GM21423 (cell line): Measurements from ENCODE around the gene MYO3B.

ENCODE experiments used
- ATAC-seq: cut with Tn5 transposase; IDR thresholded peaks from one replicate; pipeline ENCODE4 v1.9.1; 2021; ENCODE audit warnings: mild to moderate bottlenecking, moderate library complexity; ENCODE audit not compliant: unreplicated experiment

The MYO3B gene

GRCh38 chr2:170177950-170178781, at the start of gene MYO3B:
Gene MYO3B (plus strand): TSS chr2:170178147. CDS start chr2:170178288, 141 bp downstream.
- ATAC-seq: no peak

GRCh38 chr2:170139276-170139967, 38.5 kb upstream of the MYO3B start:
- no peak for ATAC-seq

- no peak for ATAC-seq
These were observed 37.4 kb upstream of the MYO3B start for GRCh38 chr2:170140561-170140960.

DNA sequence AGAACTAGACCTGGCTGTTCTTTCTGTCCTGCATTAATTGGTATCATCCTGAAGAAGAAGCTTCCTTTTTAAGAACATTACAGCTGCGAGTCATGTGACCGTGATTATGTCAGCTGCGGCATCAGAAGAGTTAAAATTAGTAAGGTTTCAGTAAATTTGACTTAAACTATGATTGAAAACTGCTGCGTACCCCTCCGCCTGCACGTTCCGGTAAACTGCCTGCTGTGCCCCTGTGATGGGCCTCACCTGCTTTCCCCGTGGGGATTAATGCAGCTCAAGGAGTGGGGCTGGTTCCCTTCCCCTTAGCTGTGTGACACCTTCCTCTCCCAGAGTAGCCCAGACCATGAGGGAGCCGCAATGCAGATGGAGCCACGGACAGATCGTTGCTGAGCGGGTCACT, 36.1 kb upstream of the MYO3B start:
- no peak for ATAC-seq

GRCh38 chr2:170142502-170142901, 35.4 kb upstream of the MYO3B start:
- ATAC-seq: no peak

DNA sequence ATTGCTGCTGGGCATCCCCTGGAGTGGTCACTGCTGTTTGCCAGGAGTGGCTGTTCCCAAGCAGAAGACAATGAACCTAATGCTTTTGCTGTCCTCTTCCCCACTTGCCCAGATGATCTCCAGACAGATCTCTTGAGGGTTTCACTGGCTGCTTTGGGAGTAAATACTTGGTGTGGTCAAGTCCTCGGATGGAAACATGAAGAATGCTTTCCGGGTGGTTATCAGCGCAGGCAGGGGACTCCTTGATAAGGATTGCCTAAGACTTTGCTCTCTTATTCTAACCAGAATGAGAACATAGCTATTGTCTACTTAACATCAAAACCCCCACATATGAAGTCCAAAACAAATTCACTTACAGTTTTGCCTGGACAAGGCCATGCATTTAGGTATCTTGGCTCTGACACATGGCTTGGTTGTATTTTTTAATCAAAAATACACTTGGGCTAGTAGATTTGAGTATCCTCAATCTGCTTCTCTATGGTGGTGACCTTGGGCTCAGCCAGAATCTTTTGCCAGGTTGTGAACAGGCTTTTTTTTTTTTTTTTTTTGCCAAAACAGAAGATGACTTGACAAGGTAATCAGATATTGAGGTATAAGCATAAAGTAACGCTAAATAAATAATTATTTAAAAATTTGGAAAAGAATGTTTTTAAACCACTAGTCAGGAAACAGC, 34.8 kb upstream of the MYO3B start:
- ATAC-seq: no peak

DNA sequence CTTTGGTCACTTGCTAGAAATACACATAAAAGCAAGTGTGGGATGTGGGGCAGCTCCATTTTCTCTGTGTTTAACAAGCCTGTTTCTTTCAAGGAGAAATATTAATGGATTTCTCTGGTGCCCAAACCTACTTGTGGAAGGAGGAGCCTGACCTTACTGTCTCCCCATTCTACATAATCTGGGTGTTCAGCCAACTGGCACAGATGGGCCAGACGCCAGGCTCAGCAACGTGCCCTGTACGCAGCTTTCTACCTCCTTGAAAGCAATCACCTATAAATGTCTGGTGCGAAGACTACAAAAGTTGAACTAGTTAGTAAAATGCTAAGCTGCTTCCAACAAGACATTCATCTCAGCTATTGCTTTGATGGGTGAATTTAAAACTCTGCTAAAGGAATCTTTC, 33.2 kb upstream of the MYO3B start:
- no peak for ATAC-seq

GRCh38 chr2:170145191-170145590, 32.8 kb upstream of the MYO3B start:
- ATAC-seq: no peak

- no peak for ATAC-seq
These were observed 32.1 kb upstream of the MYO3B start for GRCh38 chr2:170145675-170146432.

DNA sequence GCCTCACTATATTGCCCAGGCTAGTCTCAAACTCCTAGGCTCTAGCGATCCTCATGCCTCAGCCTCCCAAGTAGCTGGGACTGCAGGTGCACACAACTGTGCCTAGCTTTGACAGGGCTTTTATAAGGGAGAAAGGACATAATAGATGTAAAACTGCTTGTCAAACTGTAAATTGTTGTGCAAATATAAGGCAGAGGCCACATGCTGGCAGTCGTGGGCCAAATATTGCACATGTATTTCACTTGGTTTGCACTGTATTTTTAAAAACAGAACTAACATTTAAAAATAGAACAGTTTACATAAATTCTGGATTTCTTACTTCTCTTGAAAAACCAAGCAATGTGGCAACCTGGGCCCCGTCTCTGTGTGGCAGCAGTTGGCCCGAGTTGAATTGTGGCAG, 31.2 kb upstream of the MYO3B start:
- ATAC-seq: no peak

GRCh38 chr2:170147576-170147975, 30.4 kb upstream of the MYO3B start:
- no peak for ATAC-seq

DNA sequence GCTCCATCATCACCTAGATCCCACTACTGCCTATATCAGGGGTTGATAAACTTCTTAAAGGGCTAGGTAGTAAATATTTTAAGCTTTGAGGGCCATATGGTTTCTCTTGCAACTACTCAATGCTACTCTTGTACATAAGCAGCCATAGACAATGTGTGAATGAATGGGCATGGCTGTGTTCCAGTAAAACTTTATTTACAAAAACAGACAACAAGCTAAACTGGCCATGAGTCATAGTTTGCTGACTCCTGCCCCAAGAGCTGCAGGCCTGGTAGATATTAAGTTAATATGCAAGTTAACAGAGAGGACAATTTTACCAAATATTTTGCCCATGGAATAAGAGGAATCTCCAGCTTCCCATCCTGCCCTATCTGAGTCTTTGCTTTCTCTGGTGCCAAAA, 29.8 kb upstream of the MYO3B start:
- ATAC-seq: no peak

GRCh38 chr2:170152421-170152820, 25.5 kb upstream of the MYO3B start:
- no peak for ATAC-seq

DNA sequence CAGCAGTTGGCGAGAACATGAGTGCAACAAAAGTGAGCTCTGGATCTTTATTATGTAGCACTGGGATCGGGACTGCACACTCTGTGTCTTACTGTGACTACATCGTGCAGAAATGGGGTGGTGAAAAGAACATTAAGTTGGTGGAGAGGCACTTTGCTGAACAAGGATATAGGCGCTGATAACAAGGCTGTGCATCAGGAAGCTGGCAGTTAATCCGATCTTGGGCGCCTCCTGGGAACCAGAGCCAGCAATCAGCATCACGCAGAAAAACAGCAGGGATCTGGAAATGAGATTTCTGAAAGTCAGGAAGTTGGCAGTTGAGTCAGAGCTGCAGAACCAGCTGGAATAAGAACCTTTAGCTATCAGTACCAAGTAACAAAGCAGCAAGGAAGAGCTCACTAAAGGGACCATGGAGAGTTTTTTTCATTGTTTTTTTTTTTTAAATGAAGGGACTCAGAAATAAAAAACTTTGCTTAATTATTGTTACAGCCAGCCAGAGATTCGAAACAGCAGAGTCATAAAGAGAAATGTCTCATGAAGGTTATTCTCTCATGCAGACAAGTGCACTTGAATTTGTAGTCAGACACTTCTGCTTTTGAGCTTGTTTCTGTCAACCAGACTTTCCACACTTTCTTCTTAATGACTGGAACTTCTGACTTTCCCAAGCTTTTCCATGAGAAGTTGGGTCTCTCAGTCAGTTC, 22.8 kb upstream of the MYO3B start:
- no peak for ATAC-seq

DNA sequence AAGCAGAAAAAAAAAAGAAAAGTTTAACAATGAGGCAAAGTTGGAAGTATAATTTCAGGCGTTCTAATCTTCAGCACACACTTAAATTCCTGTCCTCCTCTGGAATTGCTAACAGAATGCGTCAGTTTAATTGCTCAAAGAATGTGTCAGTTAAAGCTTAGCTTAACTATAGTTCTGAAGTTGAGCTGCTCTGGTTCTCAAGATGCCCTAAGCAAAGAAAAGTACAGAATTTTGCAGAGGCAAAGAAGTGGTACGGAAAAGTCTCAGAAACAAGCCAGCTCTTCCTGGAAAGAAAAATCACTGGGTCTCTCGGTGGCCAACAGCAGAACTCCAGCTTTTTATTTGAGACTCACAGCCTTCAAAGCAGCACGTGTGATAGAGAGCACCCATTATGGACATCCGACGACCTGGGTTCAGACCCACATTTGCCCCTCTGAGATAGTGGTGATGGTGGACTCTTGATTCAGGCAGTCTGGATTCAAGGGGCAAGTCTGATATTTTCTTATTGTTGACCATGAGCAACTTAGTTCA, 22.2 kb upstream of the MYO3B start:
- no peak for ATAC-seq

- no peak for ATAC-seq
These were observed 21.4 kb upstream of the MYO3B start for GRCh38 chr2:170156592-170156991.

- ATAC-seq: no peak
These were observed 20.8 kb upstream of the MYO3B start for GRCh38 chr2:170157025-170157684.

- ATAC-seq: no peak
These were observed 18.9 kb upstream of the MYO3B start for GRCh38 chr2:170159060-170159459.

DNA sequence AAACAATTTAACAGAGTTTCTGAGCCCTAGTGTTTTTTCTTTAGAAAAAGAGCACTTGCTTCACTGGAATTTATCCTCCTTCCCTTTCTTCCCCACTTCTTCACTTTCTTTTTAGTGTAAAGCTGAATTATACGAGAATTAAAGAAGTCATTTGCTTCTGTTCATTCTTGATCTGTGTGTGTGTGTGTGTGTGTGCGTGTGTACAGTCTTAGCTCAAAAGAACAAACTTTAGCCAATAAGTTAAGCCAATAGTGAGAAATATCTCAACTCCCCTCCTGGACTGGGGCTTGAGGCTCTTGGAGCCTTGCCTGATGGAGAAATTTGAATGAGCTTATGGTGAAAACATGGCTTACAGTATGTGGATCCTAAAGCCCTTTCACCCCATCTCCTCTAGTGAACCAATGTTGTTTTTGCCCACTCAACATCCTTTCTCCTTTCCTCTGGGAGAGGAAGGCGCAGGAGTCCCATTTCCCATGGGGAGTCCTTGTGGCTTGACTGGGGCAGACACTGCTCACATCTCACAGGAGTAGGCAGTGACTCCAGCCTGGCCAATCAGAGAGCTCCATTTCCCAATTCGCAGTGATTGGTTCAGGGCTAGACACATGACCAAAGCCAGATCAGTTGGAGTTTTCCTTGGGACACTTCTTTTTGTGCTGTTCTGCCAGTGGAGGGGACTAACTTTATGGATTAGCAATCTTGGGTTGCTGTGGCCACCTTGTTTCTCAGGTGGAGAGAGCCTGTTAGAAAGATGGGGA, 16.3 kb upstream of the MYO3B start:
- no peak for ATAC-seq
